Keratinocyte (primary cell): ENCODE results near the gene CTXN2. TPM values are rescaled to one million over a fixed set of nuclear protein-coding genes. Genes with fewer than 3 reads are reported as not detected.

Experiments used
- DNase-seq: peaks from one replicate; pipeline ENCODE4 v3.0.0-alpha.2; 2011; ENCODE audit warnings: low read depth, missing footprints, low spot score
- FAIRE-seq: peaks from 2 replicates; lab custom pipeline; 2011; peaks lifted over from hg19 to GRCh38; lab: Jason Lieb, UNC
- H2AFZ ChIP-seq: 2 replicates; pipeline ENCODE4 v1.6.0; 2012; ENCODE audit warnings: low read length, control low read depth, inconsistent platforms; ENCODE audit not compliant: control insufficient read depth
- H3K27ac ChIP-seq: 2 replicates; pipeline ENCODE4 v1.5.1; 2011; ENCODE audit warnings: low read length; ENCODE audit not compliant: control insufficient read depth, insufficient read depth
- H3K27me3 ChIP-seq: 3 replicates; pipeline ENCODE4 v1.6.0; 2011; ENCODE audit warnings: low read length; ENCODE audit not compliant: control insufficient read depth, insufficient read depth; ENCODE audit errors: extremely low read depth
- H3K36me3 ChIP-seq, 2 experiments: 2 replicates in 1 of 2; 3 replicates in 1 of 2; pipeline ENCODE4 v1.5.1; 2011; ENCODE audit warnings: low read length in 2 of 2, mild to moderate bottlenecking in 1 of 2; ENCODE audit not compliant: control insufficient read depth in 2 of 2, insufficient read depth in 2 of 2; ENCODE audit errors: extremely low read depth in 1 of 2
- H3K4me1 ChIP-seq: 3 replicates; pipeline ENCODE4 v1.5.1; 2011; ENCODE audit warnings: low read length; ENCODE audit not compliant: control insufficient read depth, insufficient read depth; ENCODE audit errors: extremely low read depth
- H3K4me2 ChIP-seq: 3 replicates; pipeline ENCODE4 v1.6.0; 2011; ENCODE audit warnings: low read depth, low read length; ENCODE audit not compliant: control insufficient read depth, insufficient read depth; ENCODE audit errors: extremely low read depth
- H3K4me3 ChIP-seq, 3 experiments: fragments of 200-600 bp in 1 of 3; sonication (generic) in 1 of 3; 2 replicates in 2 of 3; 3 replicates in 1 of 3; pipeline ENCODE4 v1.5.1; 2011 to 2016; ENCODE audit warnings: low read length in 3 of 3, mild to moderate bottlenecking in 3 of 3, control low read depth in 2 of 3, inconsistent platforms in 1 of 3, low read depth in 1 of 3, mixed read lengths in 1 of 3, mixed run types in 1 of 3, moderate library complexity in 1 of 3; ENCODE audit not compliant: control insufficient read depth in 2 of 3, insufficient read depth in 2 of 3; ENCODE audit errors: extremely low read depth in 1 of 3
- H3K79me2 ChIP-seq: 2 replicates; pipeline ENCODE4 v1.6.0; 2012; ENCODE audit warnings: low read length; ENCODE audit not compliant: control insufficient read depth, insufficient read depth
- H3K9ac ChIP-seq: 3 replicates; pipeline ENCODE4 v1.6.0; 2011; ENCODE audit warnings: low read length; ENCODE audit not compliant: control insufficient read depth, insufficient read depth; ENCODE audit errors: extremely low read depth
- H3K9me1 ChIP-seq: 3 replicates; pipeline ENCODE4 v1.6.0; 2011; ENCODE audit warnings: low read length; ENCODE audit not compliant: control insufficient read depth, insufficient read depth; ENCODE audit errors: extremely low read depth
- H3K9me3 ChIP-seq: 2 replicates; pipeline ENCODE4 v1.5.1; 2012; ENCODE audit warnings: low read depth, low read length; ENCODE audit not compliant: control insufficient read depth
- H4K20me1 ChIP-seq: 3 replicates; pipeline ENCODE4 v1.6.0; 2011; ENCODE audit warnings: low read length; ENCODE audit not compliant: control insufficient read depth, insufficient read depth; ENCODE audit errors: extremely low read depth
- EZH2 ChIP-seq: IDR thresholded peaks from one replicate; pipeline ENCODE4 v1.6.1; 2012; ENCODE audit warnings: inconsistent platforms, mild to moderate bottlenecking, low read length, moderate library complexity
- dilution Hi-C: fragments of 300-500 bp; cut with MboI; formaldehyde crosslinking; loops from one replicate; pipeline ENCODE4 v1.7.0; 2020; ENCODE audit warnings: low sequenced_read_pairs; ENCODE audit not compliant: extremely low pct_ligation_motif_present
- polyA plus RNA-seq, 5 experiments: library from polyadenylated mRNA; depleted of rRNA in 3 of 5; stranded (reverse) in 3 of 5; stranded (forward) in 1 of 5; unstranded in 1 of 5; fragments of >200 nt; gene quantifications; 1 replicate in 1 of 5; 2 replicates in 3 of 5; 3 replicates in 1 of 5; pipeline versions ENCODE4 v1.2.1 to v1.2.3, GENCODE V29; 2011 to 2012; ENCODE audit warnings: missing spikeins in 2 of 5, low read depth in 1 of 5, low replicate concordance in 1 of 5
- TF ChIP-seq, protein P1 (sequence below), 3 experiments: IDR thresholded peaks in 1 of 3; conservative IDR thresholded peaks in 1 of 3; optimal IDR thresholded peaks in 1 of 3; 2 replicates in 2 of 3; 3 replicates in 1 of 3; pipeline versions ENCODE3 to v1.5.1; 2011; ENCODE audit warnings: low read length in 3 of 3, mild to moderate bottlenecking in 3 of 3, moderate library complexity in 2 of 3, control low read depth in 1 of 3, inconsistent platforms in 1 of 3; ENCODE audit not compliant: insufficient read depth in 2 of 3; ENCODE audit errors: extremely low read depth in 1 of 3

Gene CTXN2
- polyA plus RNA-seq, 1 donor (not counting 4 experiments of a cell fraction or from before 2014, with no cell fraction given) = not detected

DNA sequence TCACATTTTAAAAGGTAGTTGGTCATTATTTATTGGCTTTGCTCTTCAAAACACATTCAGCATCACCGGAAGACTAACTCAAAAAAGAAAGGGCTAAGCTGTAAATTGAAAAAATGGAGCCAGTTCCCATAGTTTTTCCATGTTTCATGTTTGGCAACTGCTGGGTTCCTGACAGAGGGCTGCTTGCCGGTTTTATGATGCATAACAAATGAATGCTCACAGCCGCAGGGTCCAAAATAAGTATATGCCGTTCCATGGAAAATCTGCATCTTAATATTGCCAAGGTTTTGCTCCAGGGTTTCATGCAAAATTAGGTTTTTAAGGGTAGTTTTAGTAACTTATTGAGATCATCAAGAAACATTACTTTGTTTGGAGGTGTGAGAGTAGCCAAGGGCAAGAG lies 30.4 kb downstream of the CTXN2 start:
- H3K4me1 ChIP-seq = no peaks in the 10 kb centered on the region
- FAIRE-seq = no peak
- no peak overlapping the region for H3K27ac ChIP-seq
- no peaks in the 10 kb centered on the region for H3K79me2 ChIP-seq
- no peaks in the 10 kb centered on the region for H3K9me1 ChIP-seq
- dilution Hi-C loops = no loop called here
- H3K27me3 ChIP-seq = no peaks in the 10 kb centered on the region
- no peak overlapping the region for H2AFZ ChIP-seq
- no peak overlapping the region for H3K4me2 ChIP-seq
- no peaks in the 10 kb centered on the region for H3K36me3 ChIP-seq
- no peak overlapping the region for H3K9ac ChIP-seq
- H4K20me1 ChIP-seq = no peaks in the 10 kb centered on the region
- no peak overlapping the region for H3K4me3 ChIP-seq
- TF ChIP-seq EZH2 = no peak
- TF ChIP-seq, protein P1, sequence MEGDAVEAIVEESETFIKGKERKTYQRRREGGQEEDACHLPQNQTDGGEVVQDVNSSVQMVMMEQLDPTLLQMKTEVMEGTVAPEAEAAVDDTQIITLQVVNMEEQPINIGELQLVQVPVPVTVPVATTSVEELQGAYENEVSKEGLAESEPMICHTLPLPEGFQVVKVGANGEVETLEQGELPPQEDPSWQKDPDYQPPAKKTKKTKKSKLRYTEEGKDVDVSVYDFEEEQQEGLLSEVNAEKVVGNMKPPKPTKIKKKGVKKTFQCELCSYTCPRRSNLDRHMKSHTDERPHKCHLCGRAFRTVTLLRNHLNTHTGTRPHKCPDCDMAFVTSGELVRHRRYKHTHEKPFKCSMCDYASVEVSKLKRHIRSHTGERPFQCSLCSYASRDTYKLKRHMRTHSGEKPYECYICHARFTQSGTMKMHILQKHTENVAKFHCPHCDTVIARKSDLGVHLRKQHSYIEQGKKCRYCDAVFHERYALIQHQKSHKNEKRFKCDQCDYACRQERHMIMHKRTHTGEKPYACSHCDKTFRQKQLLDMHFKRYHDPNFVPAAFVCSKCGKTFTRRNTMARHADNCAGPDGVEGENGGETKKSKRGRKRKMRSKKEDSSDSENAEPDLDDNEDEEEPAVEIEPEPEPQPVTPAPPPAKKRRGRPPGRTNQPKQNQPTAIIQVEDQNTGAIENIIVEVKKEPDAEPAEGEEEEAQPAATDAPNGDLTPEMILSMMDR (optimal IDR thresholded peaks at IDR 0.05 in 1 of 3, IDR thresholded peaks at IDR 0.05 in 1 of 3, conservative IDR thresholded peaks at IDR 0.05 in 1 of 3; ENCODE audit: extremely low read depth in 1 of 3, insufficient read depth in 2 of 3, low read length in 3 of 3) = no peak
- no peaks in the 10 kb centered on the region for H3K9me3 ChIP-seq
- DNase-seq = no peak

- dilution Hi-C loops = no loop called here
- no peak for TF ChIP-seq EZH2
- TF ChIP-seq, protein P1 (optimal IDR thresholded peaks at IDR 0.05 in 1 of 3, IDR thresholded peaks at IDR 0.05 in 1 of 3, conservative IDR thresholded peaks at IDR 0.05 in 1 of 3; ENCODE audit: extremely low read depth in 1 of 3, insufficient read depth in 2 of 3, low read length in 3 of 3) = no peak
- H3K79me2 ChIP-seq = no peaks in the 10 kb centered on the region
- no peak overlapping the region for H3K4me3 ChIP-seq
- H3K9me3 ChIP-seq = no peaks in the 10 kb centered on the region
- H3K27me3 ChIP-seq = no peaks in the 10 kb centered on the region
- H3K27ac ChIP-seq = no peak overlapping the region
- H2AFZ ChIP-seq = no peak overlapping the region
- DNase-seq = no peak
- no peaks in the 10 kb centered on the region for H4K20me1 ChIP-seq
- H3K9me1 ChIP-seq = no peaks in the 10 kb centered on the region
- H3K9ac ChIP-seq = no peak overlapping the region
- H3K4me1 ChIP-seq = no peaks in the 10 kb centered on the region
- H3K4me2 ChIP-seq = no peak overlapping the region
- FAIRE-seq = no peak
- no peaks in the 10 kb centered on the region for H3K36me3 ChIP-seq
These were observed 31.2 kb downstream of the CTXN2 start for GRCh38 chr15:48222627-48223026.
